ENCODE data around the gene KATNA1.
"Not testable (repeated sequence)": the region's sequence is repeated elsewhere in the genome, so short reads cannot be mapped to it uniquely, and the experiment has no call there.

The KATNA1 gene

GRCh38 chr6:149648148-149649145 is at the start of gene KATNA1:
Gene KATNA1 (minus strand): TSS chr6:149648714. CDS start chr6:149638547, 10,167 bp downstream.
- DNase-seq (ENCODE audit: low read depth in 1 of 2, low spot score in 1 of 2), result peak; percentile 75 to 82

DNA sequence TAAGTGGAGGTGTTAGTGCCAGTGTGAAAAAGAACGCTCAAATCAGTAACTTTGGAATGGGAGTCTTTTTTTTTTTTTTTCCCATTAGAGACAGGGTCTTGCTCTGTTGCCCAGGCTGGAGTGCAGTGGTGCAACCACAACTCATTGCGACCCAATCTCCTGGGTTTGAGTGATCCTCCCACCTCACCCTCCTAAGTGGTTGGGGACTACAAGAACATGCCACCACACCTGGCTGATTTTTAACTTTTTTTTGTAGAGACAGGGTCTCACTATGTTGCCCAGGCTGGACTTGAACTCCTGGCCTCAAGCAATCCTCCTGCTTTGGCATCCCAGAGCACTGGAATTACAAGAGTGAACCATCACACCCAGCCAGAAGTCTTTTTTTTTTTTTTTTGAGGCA is 49.7 kb upstream of the KATNA1 start:
- DNase-seq (ENCODE audit: low read depth in 1 of 2, low spot score in 1 of 2), result no peak

GRCh38 chr6:149696901-149697300 is 48.4 kb upstream of the KATNA1 start:
- no peak for DNase-seq (ENCODE audit: low read depth in 1 of 2, low spot score in 1 of 2)

DNA sequence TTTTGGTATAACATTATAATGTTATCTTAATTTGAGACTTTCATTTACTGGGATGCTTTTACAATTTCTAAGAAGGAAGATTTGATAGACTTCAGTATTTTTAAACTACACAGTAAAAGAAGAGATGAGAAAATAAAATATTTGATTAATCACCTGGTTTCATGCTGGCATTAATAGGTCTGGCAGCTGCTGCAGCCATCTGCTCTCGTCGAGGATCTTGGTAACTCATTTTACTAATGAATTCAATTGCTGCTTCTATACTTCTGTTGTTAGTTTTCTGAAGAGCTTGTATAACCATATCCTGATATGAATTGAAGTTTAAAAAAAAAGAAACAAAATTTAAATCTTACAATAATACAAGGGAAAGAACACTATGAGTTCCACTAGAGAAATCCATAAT is 46.4 kb upstream of the KATNA1 start:
- no peak for DNase-seq (ENCODE audit: low read depth in 1 of 2, low spot score in 1 of 2)

- DNase-seq (ENCODE audit: low read depth in 1 of 2, low spot score in 1 of 2), result no peak
These were observed 42.7 kb upstream of the KATNA1 start for GRCh38 chr6:149691201-149691600.

DNA sequence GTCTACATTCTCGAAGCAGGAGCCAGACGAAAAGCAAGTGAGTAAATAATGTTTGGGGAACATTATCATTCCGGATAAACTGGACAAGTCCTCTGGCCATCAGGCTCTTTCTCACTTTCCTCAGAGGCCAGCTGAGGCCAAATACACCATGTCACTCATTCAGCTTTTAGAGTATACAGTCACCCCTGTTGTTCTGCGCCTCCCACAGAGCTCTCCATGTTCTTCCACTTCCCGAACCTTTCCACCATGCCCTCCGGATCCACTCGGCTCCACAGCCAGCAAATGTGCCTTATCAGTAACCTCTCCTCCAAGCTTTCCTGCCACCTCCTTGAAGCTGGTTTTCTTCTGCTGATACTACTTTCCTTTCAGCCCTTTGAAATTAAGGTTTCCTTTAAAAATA is 37.7 kb upstream of the KATNA1 start:
- no peak for DNase-seq (ENCODE audit: low read depth in 1 of 2, low spot score in 1 of 2)

DNA sequence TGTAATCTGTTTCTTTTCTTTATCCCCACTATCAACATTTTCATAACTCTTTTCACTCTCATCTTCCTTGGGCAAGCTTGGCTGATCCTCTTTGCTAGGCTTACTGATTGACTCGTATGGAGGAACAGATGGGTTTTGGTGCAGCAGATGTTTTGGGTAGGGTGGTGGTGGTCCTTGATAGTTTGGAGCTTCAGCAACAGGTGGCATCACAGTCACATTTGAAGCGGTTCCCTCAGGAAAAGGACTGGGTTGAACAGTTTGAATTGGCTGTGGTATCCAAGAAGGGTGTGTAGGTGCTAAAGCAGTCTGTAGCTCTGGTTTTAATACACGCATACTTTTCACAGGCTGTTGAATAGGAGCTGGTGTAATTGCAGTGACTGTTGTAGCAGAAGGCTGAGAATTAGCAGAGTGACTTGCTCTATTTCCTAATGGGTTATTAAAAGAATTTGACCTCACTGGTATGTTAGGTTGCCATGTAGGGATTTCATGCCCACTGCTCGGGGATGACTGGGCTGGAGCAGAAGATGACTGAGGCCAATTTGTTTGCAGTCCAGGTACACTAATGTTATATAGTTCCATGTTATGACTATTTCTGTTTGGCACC is 34.8 kb upstream of the KATNA1 start:
- no peak for DNase-seq (ENCODE audit: low read depth in 1 of 2, low spot score in 1 of 2)

- DNase-seq (ENCODE audit: low read depth in 1 of 2, low spot score in 1 of 2), result not testable (repeated sequence)
These were observed 33.3 kb upstream of the KATNA1 start for GRCh38 chr6:149681845-149682244.

DNA sequence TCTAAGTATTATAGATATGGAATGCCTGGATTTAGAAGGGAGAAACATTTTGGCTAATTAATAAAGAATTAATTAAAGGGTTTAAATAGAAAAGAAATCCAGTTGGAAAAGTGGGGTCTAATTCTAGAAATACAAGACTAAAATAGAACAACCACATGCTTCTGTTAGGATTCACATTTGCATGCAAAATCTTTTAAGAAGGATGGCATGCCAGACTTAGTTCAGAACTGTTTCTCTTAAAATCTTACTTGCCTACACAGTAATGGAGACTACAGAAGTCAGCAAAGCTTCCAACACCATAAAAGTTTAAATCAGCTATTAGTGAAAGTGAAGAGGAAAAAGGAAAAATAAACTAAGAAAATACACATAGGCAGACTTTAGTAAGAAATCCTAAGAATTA is 32.7 kb upstream of the KATNA1 start:
- DNase-seq (ENCODE audit: low read depth in 1 of 2, low spot score in 1 of 2), result no peak

- DNase-seq (ENCODE audit: low read depth in 1 of 2, low spot score in 1 of 2), result no peak
These were observed 32.0 kb upstream of the KATNA1 start for GRCh38 chr6:149680503-149680902.

DNA sequence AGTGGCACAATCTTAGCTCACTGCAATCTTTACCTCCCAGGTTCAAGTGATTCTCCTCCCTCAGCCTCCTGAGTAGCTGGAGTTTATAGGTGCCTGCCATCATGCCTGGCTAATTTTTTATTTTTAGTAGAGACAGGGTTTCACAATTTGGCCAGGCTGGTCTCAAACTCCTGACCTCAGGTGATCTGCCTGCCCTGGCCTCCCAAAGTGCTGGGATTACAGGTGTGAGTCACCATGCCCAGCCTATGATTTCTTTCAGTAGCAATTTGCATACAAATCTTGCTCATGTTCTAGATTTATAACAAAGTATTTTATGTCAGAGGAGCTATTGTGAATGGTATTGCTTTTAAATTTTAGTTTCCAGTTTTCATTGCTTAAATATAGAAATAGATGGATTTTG is 23.8 kb upstream of the KATNA1 start:
- DNase-seq (ENCODE audit: low read depth in 1 of 2, low spot score in 1 of 2), result not testable (repeated sequence)

DNA sequence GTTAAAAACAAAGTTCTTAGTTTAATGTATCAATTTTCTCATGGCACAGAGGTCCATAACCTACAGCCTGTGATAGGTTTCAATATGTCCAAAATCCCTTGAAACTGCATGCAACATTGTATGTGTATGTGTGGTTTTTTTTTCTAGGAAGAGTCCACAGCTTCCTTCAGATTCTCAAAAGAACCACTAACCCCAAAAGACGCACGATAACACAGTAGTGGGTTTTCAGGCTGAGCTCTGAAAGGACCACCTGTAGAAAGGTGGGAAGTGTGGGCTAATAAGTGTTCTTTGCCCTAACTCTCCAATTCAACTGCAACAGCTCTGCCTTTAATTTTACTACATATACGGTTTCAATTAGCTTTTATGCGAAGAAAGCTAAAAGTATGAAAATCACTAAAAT is 11.5 kb upstream of the KATNA1 start:
- no peak for DNase-seq (ENCODE audit: low read depth in 1 of 2, low spot score in 1 of 2)

- DNase-seq (ENCODE audit: low read depth in 1 of 2, low spot score in 1 of 2), result no peak
These were observed 8.9 kb upstream of the KATNA1 start for GRCh38 chr6:149657441-149657840.

GRCh38 chr6:149651056-149651455 is 2.5 kb upstream of the KATNA1 start:
- no peak for DNase-seq (ENCODE audit: low read depth in 1 of 2, low spot score in 1 of 2)

GRCh38 chr6:149646599-149646998 is 1.9 kb downstream of the KATNA1 start:
- DNase-seq (ENCODE audit: low read depth in 1 of 2, low spot score in 1 of 2), result no peak

DNA sequence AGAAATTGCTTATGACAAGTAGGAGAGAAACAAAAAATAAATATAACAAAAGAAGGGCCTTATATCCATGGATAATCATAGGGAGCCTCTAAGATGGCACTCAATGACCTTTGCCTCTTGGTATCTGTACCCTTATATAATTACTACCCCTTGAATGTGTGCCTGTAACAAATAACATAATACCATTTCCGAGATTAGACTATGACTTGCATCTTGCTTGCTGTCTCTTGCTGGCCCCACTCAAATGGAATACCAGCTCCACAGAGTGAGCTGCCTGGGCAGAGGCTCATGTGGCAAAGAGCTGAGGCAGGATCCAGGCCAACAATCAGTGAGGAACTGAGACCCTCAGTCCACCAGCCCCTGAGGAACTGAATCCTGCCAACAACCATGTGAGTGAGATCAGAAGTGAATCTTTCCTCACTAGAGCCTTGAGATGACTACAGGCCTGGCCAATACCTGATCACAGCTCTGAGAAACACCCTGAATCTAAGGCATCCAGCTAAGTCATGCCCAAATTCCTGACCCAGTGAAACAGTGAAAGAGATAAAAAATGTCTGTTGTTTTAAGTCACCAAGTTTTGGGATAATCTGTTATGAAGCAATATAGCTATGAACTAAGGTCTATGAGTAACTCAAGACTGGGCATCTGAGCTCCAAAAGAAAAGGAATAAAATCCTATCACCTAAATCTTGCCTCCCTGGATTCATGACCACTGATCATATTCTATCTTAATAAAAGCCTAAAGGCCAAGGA is 5.5 kb downstream of the KATNA1 start:
- no peak for DNase-seq (ENCODE audit: low read depth in 1 of 2, low spot score in 1 of 2)

GRCh38 chr6:149636124-149636523 is 12.4 kb downstream of the KATNA1 start:
- no peak for DNase-seq (ENCODE audit: low read depth in 1 of 2, low spot score in 1 of 2)

- no peak for DNase-seq (ENCODE audit: low read depth in 1 of 2, low spot score in 1 of 2)
These were observed 14.2 kb downstream of the KATNA1 start for GRCh38 chr6:149634315-149634714.

DNA sequence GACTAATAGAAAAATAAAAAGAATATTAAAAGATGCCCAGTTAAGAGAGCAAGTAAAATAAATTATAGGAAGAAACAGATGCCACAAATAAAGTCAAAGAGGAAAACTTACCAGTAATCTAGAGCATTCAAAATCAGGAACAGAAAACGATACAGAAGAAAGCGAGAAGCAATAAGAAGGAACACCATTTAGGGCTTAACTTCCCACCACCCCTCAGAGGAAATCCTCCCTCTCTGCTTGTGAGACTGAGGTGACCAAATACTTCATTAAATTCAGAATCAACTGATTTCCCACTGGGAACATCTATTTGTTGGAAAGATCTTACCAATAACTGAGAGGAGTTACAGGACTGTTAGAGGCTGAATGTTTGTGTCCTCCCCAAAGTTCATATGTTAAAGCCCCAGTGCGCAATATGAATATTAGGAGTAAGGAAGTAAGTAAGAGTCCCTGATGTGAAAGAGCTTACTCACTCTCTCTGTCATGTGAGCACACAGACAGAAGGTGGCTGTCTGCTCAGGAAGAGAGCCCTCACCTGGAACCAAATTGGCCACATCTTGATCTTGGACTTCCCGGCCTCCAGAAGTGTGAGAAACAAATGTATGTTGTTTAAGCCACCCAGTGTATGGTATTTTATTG is 19.5 kb downstream of the KATNA1 start:
- no peak for DNase-seq (ENCODE audit: low read depth in 1 of 2, low spot score in 1 of 2)

DNA sequence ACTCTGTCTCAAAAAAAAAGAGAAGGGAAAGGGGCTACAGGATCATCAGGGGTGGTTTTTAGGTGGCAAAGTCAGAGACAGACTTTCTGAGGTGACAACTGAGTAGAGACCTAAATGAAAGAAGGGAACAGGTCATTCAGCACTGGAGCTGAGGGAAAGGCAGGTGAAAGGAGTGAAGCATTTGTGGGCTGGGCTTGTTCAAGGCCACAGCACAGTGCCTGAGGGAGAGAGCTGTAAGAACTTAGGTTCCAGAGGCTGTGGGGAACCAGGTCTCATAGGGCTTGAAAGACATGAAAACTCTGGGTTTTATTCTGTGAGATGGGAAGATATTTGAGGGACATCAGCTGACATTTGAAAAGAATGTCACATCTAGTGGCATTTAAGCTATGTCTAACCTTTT is 20.8 kb downstream of the KATNA1 start:
- DNase-seq (ENCODE audit: low read depth in 1 of 2, low spot score in 1 of 2), result no peak

DNA sequence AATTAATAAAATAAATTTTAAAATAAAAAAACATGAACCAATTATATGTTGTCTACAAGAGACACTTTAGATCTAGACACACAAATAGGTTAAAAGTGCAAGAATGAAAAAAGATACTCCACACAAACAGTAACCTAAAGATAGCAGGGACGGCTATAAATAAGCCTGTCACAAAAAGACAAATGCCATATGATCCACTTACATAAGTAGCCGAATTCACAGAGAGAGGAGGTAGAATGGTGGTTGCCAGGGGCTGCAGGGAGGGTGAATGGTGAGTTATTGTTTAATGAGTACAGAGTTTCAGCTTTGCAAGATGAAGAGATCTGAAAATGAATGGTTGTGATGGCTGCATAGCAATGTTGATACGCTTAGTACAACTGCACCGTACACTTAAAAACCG is 32.7 kb downstream of the KATNA1 start:
- DNase-seq (ENCODE audit: low read depth in 1 of 2, low spot score in 1 of 2), result no peak

Data from stimulated activated CD4-positive, alpha-beta T cell treated with anti-CD3 and anti-CD28 coated beads, Interleukin-15, amount 100 ng/mL, for 1 hour (primary cell).